HG03558 (cell line): Measurements from ENCODE around the gene RUNX3.
"Not testable (repeated sequence)": the region's sequence is repeated elsewhere in the genome, so short reads cannot be mapped to it uniquely, and the experiment has no call there.

ENCODE experiments used
- ATAC-seq: cut with Tn5 transposase; IDR thresholded peaks from one replicate; pipeline ENCODE4 v1.9.1; 2021; ENCODE audit warnings: moderate number of reproducible peaks; ENCODE audit not compliant: unreplicated experiment; ENCODE audit errors: extremely low read depth

RUNX3 gene

GRCh38 chr1:24930260-24931145, at the start of gene RUNX3:
Gene RUNX3, minus strand, starts transcription at chr1:24930276. Its CDS starts 408 bp downstream, at chr1:24929868.
- ATAC-seq, result peak; percentile 57

- ATAC-seq, result not testable (repeated sequence)
These were observed 49.2 kb upstream of the RUNX3 start for GRCh38 chr1:24979232-24979631.

GRCh38 chr1:24978383-24979032, 48.4 kb upstream of the RUNX3 start:
- no peak for ATAC-seq

GRCh38 chr1:24975391-24975790, 45.3 kb upstream of the RUNX3 start:
- ATAC-seq, result no peak

- ATAC-seq, result no peak
These were observed 43.2 kb upstream of the RUNX3 start for GRCh38 chr1:24973315-24973714.

- ATAC-seq, result no peak
These were observed 42.8 kb upstream of the RUNX3 start for GRCh38 chr1:24972915-24973242.

GRCh38 chr1:24972221-24972914, 42.3 kb upstream of the RUNX3 start:
- no peak for ATAC-seq

GRCh38 chr1:24970926-24971875, 41.1 kb upstream of the RUNX3 start:
- no peak for ATAC-seq

GRCh38 chr1:24970399-24970753, 40.3 kb upstream of the RUNX3 start:
- no peak for ATAC-seq

GRCh38 chr1:24969596-24970398, 39.7 kb upstream of the RUNX3 start:
- no peak for ATAC-seq

GRCh38 chr1:24968941-24969585, 39.0 kb upstream of the RUNX3 start:
- no peak for ATAC-seq

- ATAC-seq, result no peak
These were observed 37.9 kb upstream of the RUNX3 start for GRCh38 chr1:24967962-24968361.

- no peak for ATAC-seq
These were observed 37.5 kb upstream of the RUNX3 start for GRCh38 chr1:24967555-24967954.

- ATAC-seq, result no peak
These were observed 36.8 kb upstream of the RUNX3 start for GRCh38 chr1:24966724-24967346.

- no peak for ATAC-seq
These were observed 36.1 kb upstream of the RUNX3 start for GRCh38 chr1:24966121-24966723.

GRCh38 chr1:24965571-24965930, 35.5 kb upstream of the RUNX3 start:
- no peak for ATAC-seq

GRCh38 chr1:24964811-24965570, 34.9 kb upstream of the RUNX3 start:
- ATAC-seq, result peak; percentile 67
